Esophagus squamous epithelium (tissue), 4 donors: ENCODE results near the gene XIRP2.

Experiments used
- CTCF ChIP-seq, 6 experiments: fragments of 450-650 bp in 4 of 6; fragments of 200-600 bp in 2 of 6; sonication (generic) in 2 of 6; IDR thresholded peaks; one replicate each; pipeline ENCODE4 v1.5.1; 2016 to 2019; ENCODE audit warnings: antibody characterized with exemption in 6 of 6, mild to moderate bottlenecking in 4 of 6, moderate library complexity in 4 of 6
- POLR2A ChIP-seq, 4 donors: fragments of 450-650 bp; IDR thresholded peaks; one replicate each; pipeline ENCODE4 v1.6.1; 2017; ENCODE audit warnings: antibody characterized with exemption in 4 of 4, mild to moderate bottlenecking in 4 of 4, moderate library complexity in 3 of 4

- TF ChIP-seq CTCF (IDR thresholded peaks at IDR 0.05) (no peak), POLR2A (IDR thresholded peaks at IDR 0.05) (no peak)
Observed at GRCh38 chr2:167279810-167280209, 391.5 kb downstream of the XIRP2 start.
